Muscle layer of colon (tissue), 2 donors: Measurements from ENCODE around the gene SNAI3.
A peak's percentile ranks its signal among the peaks of the same experiment; 100 is the strongest.

ENCODE experiments used
- H3K27ac ChIP-seq: one replicate; pipeline ENCODE4 v1.7.0; 2013; ENCODE audit warnings: low read depth, mild to moderate bottlenecking, low read length, moderate library complexity
- H3K27me3 ChIP-seq, 2 donors: one replicate each; pipeline ENCODE4 v1.7.0; 2013; ENCODE audit warnings: low read length in 2 of 2, mild to moderate bottlenecking in 2 of 2; ENCODE audit not compliant: insufficient read depth in 2 of 2, control insufficient read depth in 1 of 2
- H3K36me3 ChIP-seq: one replicate; pipeline ENCODE4 v1.7.0; 2013; ENCODE audit warnings: mild to moderate bottlenecking, low read length; ENCODE audit not compliant: insufficient read depth
- H3K4me1 ChIP-seq: one replicate; pipeline ENCODE4 v1.7.0; 2013; ENCODE audit warnings: mild to moderate bottlenecking, low read length; ENCODE audit not compliant: insufficient read depth
- H3K4me3 ChIP-seq, 2 donors: one replicate each; pipeline ENCODE4 v1.7.0; 2013; ENCODE audit warnings: low read length in 2 of 2, low read depth in 1 of 2, mild to moderate bottlenecking in 1 of 2, moderate library complexity in 1 of 2
- H3K9ac ChIP-seq: one replicate; pipeline ENCODE4 v1.7.0; 2013; ENCODE audit warnings: low read length
- H3K9me3 ChIP-seq: one replicate; pipeline ENCODE4 v1.7.0; 2013; ENCODE audit warnings: mild to moderate bottlenecking, low read length
- donor health status: abdominal sarcoma.
- donor health status: Adenocarcinoma of cecum.

The SNAI3 gene

GRCh38 chr16:88657371-88657770 is 28.9 kb downstream of the SNAI3 start:
- Histone ChIP-seq H3K9me3 (no peaks in the 10 kb centered on the region), H3K27me3 (no peaks in the 10 kb centered on the region), H3K27ac (no peak overlapping the region), H3K36me3 (peaks cover 9% of the 10 kb centered on the region), H3K4me3 (no peak overlapping the region), H3K9ac (no peak overlapping the region), H3K4me1 (peaks cover 4% of the 10 kb centered on the region)

- H3K9me3 ChIP-seq = no peaks in the 10 kb centered on the region
- H3K9ac ChIP-seq = no peak overlapping the region
- H3K4me3 ChIP-seq = no peak overlapping the region
- peaks cover 9% of the 10 kb centered on the region for H3K36me3 ChIP-seq
- H3K4me1 ChIP-seq = no peaks in the 10 kb centered on the region
- peaks cover 0 to 3% of the 10 kb centered on the region in 2 donors for H3K27me3 ChIP-seq
- H3K27ac ChIP-seq = no peak overlapping the region
Observed at GRCh38 chr16:88656291-88656980, 29.9 kb downstream of the SNAI3 start.

GRCh38 chr16:88655733-88656281 is 30.5 kb downstream of the SNAI3 start:
- H3K27me3 ChIP-seq = peaks cover 0 to 9% of the 10 kb centered on the region in 2 donors
- no peaks in the 10 kb centered on the region for H3K4me1 ChIP-seq
- no peaks in the 10 kb centered on the region for H3K9me3 ChIP-seq
- H3K36me3 ChIP-seq = peaks cover 9% of the 10 kb centered on the region
- H3K4me3 ChIP-seq = no peak overlapping the region
- no peak overlapping the region for H3K9ac ChIP-seq
- H3K27ac ChIP-seq = no peak overlapping the region

GRCh38 chr16:88655053-88655732 is 31.1 kb downstream of the SNAI3 start:
- Histone ChIP-seq H3K4me1 (peaks cover 2% of the 10 kb centered on the region), H3K27ac (no peak overlapping the region), H3K27me3 (peaks cover 0 to 12% of the 10 kb centered on the region in 2 donors), H3K9me3 (no peaks in the 10 kb centered on the region), H3K9ac (no peak overlapping the region), H3K36me3 (peaks cover 9% of the 10 kb centered on the region), H3K4me3 (no peak overlapping the region)

GRCh38 chr16:88654363-88655052 is 31.8 kb downstream of the SNAI3 start:
- no peaks in the 10 kb centered on the region for H3K9me3 ChIP-seq
- peaks cover 6% of the 10 kb centered on the region for H3K4me1 ChIP-seq
- no peak overlapping the region for H3K4me3 ChIP-seq
- H3K27ac ChIP-seq = no peak overlapping the region
- peaks cover 9% of the 10 kb centered on the region for H3K36me3 ChIP-seq
- H3K27me3 ChIP-seq = peaks cover 0 to 12% of the 10 kb centered on the region in 2 donors
- H3K9ac ChIP-seq = no peak overlapping the region

GRCh38 chr16:88653596-88654362 is 32.5 kb downstream of the SNAI3 start:
- H3K36me3 ChIP-seq = peaks cover 9% of the 10 kb centered on the region
- peaks cover 0 to 12% of the 10 kb centered on the region in 2 donors for H3K27me3 ChIP-seq
- no peak overlapping the region for H3K4me3 ChIP-seq
- no peak overlapping the region for H3K9ac ChIP-seq
- no peaks in the 10 kb centered on the region for H3K9me3 ChIP-seq
- peaks cover 6% of the 10 kb centered on the region for H3K4me1 ChIP-seq
- no peak overlapping the region for H3K27ac ChIP-seq

GRCh38 chr16:88653101-88653500 is 33.2 kb downstream of the SNAI3 start:
- no peak overlapping the region for H3K9ac ChIP-seq
- no peaks in the 10 kb centered on the region for H3K9me3 ChIP-seq
- no peak overlapping the region for H3K27ac ChIP-seq
- peaks cover 6% of the 10 kb centered on the region for H3K4me1 ChIP-seq
- peaks cover 9% of the 10 kb centered on the region for H3K36me3 ChIP-seq
- H3K4me3 ChIP-seq = no peak overlapping the region
- peaks cover 0 to 12% of the 10 kb centered on the region in 2 donors for H3K27me3 ChIP-seq

GRCh38 chr16:88652762-88653063 is 33.6 kb downstream of the SNAI3 start:
- H3K9me3 ChIP-seq = no peaks in the 10 kb centered on the region
- H3K4me3 ChIP-seq = no peak overlapping the region
- H3K27me3 ChIP-seq = peaks cover 0 to 12% of the 10 kb centered on the region in 2 donors
- H3K4me1 ChIP-seq = peaks cover 6% of the 10 kb centered on the region
- H3K9ac ChIP-seq = no peak overlapping the region
- no peak overlapping the region for H3K27ac ChIP-seq
- H3K36me3 ChIP-seq = peaks cover 9% of the 10 kb centered on the region

- H3K27me3 ChIP-seq = peaks cover 0 to 12% of the 10 kb centered on the region in 2 donors
- H3K9me3 ChIP-seq = no peaks in the 10 kb centered on the region
- peaks cover 6% of the 10 kb centered on the region for H3K4me1 ChIP-seq
- H3K27ac ChIP-seq = peak overlapping the region; percentile 34
- H3K36me3 ChIP-seq = peaks cover 9% of the 10 kb centered on the region
- H3K4me3 ChIP-seq = no peak overlapping the region
- no peak overlapping the region for H3K9ac ChIP-seq
Observed at GRCh38 chr16:88651989-88652761, 34.1 kb downstream of the SNAI3 start.

- peaks cover 0 to 12% of the 10 kb centered on the region in 2 donors for H3K27me3 ChIP-seq
- peaks cover 6% of the 10 kb centered on the region for H3K4me1 ChIP-seq
- H3K27ac ChIP-seq = peak overlapping the region; percentile 34
- no peaks in the 10 kb centered on the region for H3K9me3 ChIP-seq
- peak overlapping the region; percentile 59 to 69 for H3K4me3 ChIP-seq
- peaks cover 9% of the 10 kb centered on the region for H3K36me3 ChIP-seq
- no peak overlapping the region for H3K9ac ChIP-seq
Observed at GRCh38 chr16:88651276-88651988, 34.9 kb downstream of the SNAI3 start.
